Stimulated activated CD4-positive, alpha-beta T cell treated with anti-CD3 and anti-CD28 coated beads, Interleukin-4, amount 100 ng/mL, for 24 hours (primary cell): ENCODE data around the gene TMEM14A.
A peak's percentile ranks its signal among the peaks of the same experiment; 100 is the strongest.
"Not testable (repeated sequence)": the region's sequence is repeated elsewhere in the genome, so short reads cannot be mapped to it uniquely, and the experiment has no call there.

Experiments used
- DNase-seq: peaks from one replicate; pipeline ENCODE4 v3.0.0-alpha.2; 2020

TMEM14A gene, protein sequence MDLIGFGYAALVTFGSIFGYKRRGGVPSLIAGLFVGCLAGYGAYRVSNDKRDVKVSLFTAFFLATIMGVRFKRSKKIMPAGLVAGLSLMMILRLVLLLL

DNA sequence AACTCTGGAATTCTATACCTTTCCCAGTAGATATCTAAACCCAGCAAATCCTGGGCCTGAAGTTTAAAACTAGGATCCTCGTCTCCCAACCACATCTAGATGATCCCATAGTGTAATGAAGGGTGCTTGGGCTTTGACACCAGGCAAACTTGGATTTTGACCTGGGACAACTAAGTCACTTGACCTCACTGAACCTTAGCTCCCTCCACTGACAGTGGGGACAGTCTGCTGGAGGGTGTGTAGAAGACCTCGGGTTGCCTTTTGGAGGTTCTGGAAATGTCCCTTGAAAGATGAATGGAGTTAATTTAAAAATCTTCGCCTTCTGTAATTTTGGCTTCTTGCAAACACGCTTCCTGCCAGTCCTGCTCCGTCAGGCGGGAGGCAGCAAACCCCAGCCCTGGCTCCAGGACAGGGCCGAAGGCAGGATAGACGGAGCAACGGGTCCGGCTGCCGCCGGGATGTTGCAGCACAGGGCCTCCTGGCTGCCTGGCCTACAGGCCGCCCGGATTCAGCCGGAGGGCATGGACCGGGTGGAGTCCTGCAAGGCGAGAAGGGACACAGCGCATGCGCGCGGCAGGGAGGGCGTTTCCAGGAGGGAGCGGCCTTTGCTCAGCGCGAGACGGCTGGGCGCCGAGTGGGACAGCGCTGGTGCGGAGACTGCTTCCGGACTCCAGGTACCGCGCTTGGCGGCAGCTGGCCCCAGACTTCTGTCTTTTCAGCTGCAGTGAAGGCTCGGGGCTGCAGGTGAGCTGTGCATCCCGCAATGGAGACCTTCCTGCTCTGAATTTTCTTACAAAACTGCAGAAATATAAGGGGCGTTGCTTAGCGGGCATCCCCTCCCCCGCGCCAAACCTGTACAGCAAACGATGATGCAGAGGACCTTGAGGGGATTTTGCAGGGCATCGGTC lies at the start of gene TMEM14A:
Gene TMEM14A (plus strand): TSS at position 612 of the 908 bp plus-strand sequence. CDS start 5,990 bp downstream, outside the sequence.
- DNase-seq, result peak; percentile 93

DNA sequence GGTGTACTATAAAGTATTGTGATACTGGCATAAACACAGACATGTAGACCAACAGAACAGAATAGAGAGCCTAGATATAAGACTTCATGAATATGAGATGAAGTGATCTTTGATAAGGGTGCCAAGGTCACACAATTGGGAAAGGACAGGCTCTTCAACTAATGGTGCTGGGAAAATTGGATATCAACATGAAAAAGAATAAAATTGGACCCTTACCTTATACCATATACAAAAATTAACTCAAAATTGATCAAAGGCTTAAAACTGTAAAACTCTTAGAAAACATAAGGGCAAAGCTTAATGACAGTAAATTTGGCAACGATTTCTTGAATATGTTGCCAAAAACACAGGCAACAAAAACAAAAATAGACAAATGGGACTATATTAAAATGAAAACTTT lies 49.3 kb upstream of the TMEM14A start:
- DNase-seq, result no peak

DNA sequence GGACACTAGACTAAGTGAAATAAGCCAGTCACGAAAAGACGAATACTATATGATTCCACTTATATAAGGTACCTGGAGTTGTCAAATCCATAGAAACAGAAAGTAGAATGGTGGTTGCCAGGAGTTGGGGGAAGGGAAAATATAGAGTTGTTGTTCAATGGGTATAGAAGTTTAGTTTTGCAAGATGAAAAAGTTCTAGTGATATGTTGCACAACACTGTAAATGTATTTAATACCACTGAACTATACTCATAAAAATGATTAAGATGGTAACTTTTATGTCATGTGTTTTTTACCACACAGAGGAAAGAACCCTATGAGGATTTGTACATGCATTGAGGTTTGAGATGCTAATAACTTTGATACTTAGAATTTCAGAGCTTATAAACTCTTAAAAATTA lies 48.1 kb upstream of the TMEM14A start:
- no peak for DNase-seq

DNA sequence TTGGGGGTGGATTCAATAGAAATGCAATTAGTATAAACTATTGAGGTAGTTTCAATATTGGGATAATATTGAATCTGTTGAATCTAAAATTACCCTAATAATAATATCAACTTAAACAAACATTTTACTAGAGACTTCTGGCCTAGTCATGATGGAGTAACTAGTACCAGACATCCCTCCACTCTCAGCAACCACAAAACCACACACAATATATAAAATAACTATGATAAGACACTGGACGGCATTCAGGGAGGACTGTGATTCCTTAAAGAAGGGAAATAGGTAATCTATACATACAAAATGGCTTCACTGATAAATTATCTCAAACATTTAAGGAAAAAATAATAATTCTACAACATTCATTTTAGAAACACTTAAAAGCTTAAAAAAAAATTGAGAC lies 38.9 kb upstream of the TMEM14A start:
- DNase-seq, result no peak

- DNase-seq, result no peak
These were observed 36.7 kb upstream of the TMEM14A start for GRCh38 chr6:52634211-52634610.

- DNase-seq, result no peak
These were observed 35.8 kb upstream of the TMEM14A start for GRCh38 chr6:52635049-52635577.

GRCh38 chr6:52636830-52637229 lies 34.1 kb upstream of the TMEM14A start:
- DNase-seq, result no peak

- DNase-seq, result no peak
These were observed 31.4 kb upstream of the TMEM14A start for GRCh38 chr6:52639493-52639892.

GRCh38 chr6:52640170-52640569 lies 30.7 kb upstream of the TMEM14A start:
- DNase-seq, result no peak

DNA sequence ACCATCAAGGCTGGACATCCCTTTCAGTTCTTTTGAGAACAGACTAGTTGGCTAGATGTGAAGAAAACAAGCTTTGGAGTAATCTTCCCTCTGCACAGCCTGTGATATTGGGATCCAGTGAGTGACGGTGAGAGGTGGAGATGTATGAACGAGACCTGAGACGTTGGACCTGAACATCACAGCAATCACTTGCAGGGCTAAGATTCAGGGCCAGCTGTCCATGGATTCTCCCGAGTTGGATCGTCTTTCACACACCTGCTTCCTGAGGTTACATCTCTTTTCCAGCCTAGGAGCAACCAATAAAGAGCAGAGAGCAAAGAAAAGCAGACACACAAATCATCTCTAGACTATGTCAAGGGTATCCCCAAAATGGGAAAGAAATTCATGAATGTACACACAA lies 30.0 kb upstream of the TMEM14A start:
- no peak for DNase-seq

- no peak for DNase-seq
These were observed 29.5 kb upstream of the TMEM14A start for GRCh38 chr6:52641388-52641787.

DNA sequence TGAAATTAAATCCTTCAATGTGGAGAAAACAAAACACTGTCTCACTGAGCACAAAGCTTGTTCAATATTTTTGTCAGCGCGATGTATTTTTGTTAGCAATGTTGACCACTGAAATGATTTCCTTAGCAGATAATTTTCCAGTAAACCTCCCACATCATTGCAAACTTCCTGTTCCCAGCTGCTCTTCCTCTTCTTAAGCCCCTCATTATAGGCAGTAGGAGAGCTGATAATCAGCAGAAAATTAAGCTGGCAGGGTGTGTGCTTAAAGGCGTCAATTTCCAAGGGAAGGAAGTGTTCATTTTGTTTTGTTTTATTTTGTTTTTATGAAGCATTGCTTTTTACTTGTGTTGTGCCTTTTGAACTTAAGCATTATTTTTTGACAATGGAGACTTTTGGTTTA lies 29.1 kb upstream of the TMEM14A start:
- no peak for DNase-seq

- DNase-seq, result no peak
These were observed 28.5 kb upstream of the TMEM14A start for GRCh38 chr6:52642368-52642767.

DNA sequence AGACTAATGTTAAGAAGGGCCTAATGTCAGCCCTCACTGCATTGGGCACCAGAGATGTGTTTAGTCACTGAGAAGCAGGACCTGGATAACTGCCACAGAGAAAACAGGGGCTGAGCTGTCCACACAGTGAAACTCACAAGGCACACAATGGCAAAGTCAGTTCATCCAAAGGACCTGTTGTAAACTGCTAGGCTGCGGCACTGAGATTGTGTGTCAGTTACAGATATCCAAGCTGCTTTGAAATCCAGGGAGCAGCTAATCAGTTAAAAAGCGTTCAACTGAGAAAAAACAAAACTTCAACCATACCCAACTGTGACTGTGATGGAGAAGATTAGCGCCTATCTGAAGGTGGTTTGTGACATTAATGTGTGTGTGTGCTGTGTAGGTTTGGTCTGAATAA lies 27.8 kb upstream of the TMEM14A start:
- DNase-seq, result no peak

DNA sequence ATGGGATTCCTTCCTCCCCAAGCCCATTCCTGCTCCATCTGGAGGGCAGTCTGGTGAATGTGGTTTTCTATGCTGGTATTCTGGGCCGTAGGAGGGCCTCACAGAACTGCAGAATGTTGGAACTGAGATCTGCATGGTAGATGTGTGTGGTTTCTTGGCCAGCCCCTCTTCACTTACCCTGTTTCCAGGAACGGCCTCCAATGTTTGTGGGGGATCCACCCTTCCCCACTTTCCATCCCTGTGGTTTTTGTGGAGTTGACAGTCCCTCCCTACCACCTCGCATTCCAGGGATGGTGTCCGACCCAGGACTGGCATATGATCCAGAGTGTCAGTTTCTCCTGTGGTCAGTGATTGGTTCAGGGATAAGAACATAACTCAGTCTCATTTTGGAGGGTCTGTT lies 26.7 kb upstream of the TMEM14A start:
- DNase-seq, result no peak

- DNase-seq, result no peak
These were observed 24.9 kb upstream of the TMEM14A start for GRCh38 chr6:52645976-52646375.

GRCh38 chr6:52647199-52647598 lies 23.7 kb upstream of the TMEM14A start:
- DNase-seq, result no peak

- no peak for DNase-seq
These were observed 21.3 kb upstream of the TMEM14A start for GRCh38 chr6:52649536-52650160.

DNA sequence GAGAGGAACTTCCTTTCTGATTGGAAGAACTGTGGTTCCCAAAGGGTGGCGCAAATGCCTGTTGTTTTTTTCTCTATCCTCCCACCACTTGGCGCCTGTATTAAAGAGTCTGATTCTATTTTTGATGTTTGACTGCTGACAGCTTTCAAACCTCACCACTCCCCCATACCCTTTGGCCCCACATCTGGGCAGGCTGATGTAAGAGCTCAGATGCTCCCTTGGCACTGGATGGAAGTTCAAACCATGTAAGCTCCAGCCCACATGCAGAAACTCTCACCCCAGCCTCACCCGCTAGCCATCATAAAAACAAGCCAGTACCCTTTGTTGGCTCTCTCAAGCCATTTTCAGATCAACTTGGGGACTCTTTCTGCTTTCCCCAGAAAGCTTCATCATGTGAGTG lies 20.0 kb upstream of the TMEM14A start:
- no peak for DNase-seq

DNA sequence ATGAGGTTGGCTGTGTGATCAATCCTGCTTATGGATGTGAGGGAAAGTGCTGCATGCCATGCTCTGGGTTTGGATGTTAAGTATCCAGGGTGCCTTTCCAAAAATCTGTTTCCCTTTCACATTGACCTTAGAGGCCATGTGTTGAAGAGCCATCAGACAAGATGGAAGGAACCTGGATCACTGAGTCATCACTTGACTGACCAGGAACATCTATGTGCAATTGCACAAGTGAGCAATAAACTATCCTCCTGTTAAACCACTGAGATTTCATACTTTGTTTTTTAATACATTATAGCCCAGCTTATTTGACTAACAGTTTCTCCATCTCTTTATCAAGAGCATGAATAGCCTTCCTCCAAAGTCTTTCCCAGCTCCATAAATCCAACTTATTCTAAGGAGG lies 17.8 kb upstream of the TMEM14A start:
- no peak for DNase-seq

DNA sequence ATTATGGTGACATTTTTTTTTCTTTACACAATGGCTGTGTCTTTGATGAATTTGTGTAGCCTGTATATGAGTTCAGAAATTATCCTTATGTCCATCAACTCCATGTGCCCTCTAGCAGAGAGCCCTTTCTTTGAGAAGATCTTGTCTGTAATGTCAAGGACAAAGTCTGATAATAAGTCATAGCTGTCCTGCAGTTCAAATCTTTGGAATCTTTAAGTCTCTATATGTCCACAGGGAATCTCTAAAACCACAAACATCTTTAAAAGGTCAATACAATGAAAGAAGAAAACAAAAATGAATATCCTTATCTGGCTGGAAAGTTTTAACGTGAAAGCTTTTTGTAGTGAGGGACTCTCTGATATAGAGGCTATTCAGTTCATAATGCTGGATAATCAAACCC lies 16.9 kb upstream of the TMEM14A start:
- no peak for DNase-seq

- DNase-seq, result no peak
These were observed 16.3 kb upstream of the TMEM14A start for GRCh38 chr6:52654592-52654991.

GRCh38 chr6:52655941-52656340 lies 15.0 kb upstream of the TMEM14A start:
- DNase-seq, result not testable (repeated sequence)

GRCh38 chr6:52657870-52658269 lies 13.0 kb upstream of the TMEM14A start:
- no peak for DNase-seq
